ENCODE results near the gene STRADB.
"Not testable (repeated sequence)": the region's sequence is repeated elsewhere in the genome, so short reads cannot be mapped to it uniquely, and the experiment has no call there.

STRADB gene

GRCh38 chr2:201483342-201483741 lies 31.8 kb downstream of the STRADB start:
- no peak for DNase-seq (ENCODE audit: low read depth in 2 of 2)

GRCh38 chr2:201483758-201484157 lies 32.2 kb downstream of the STRADB start:
- DNase-seq (ENCODE audit: low read depth in 2 of 2); H3K4me3 ChIP-seq (replicated peaks in 1 of 2; ENCODE audit: low read depth in 2 of 2, low read length in 2 of 2): not testable (repeated sequence)

More at GRCh38 chr2:201483342-201483741, 31.8 kb downstream of the STRADB start:
- no peak overlapping the region for H3K4me3 ChIP-seq (replicated peaks in 1 of 2; ENCODE audit: low read depth in 2 of 2, low read length in 2 of 2)
- TF ChIP-seq, protein P1, sequence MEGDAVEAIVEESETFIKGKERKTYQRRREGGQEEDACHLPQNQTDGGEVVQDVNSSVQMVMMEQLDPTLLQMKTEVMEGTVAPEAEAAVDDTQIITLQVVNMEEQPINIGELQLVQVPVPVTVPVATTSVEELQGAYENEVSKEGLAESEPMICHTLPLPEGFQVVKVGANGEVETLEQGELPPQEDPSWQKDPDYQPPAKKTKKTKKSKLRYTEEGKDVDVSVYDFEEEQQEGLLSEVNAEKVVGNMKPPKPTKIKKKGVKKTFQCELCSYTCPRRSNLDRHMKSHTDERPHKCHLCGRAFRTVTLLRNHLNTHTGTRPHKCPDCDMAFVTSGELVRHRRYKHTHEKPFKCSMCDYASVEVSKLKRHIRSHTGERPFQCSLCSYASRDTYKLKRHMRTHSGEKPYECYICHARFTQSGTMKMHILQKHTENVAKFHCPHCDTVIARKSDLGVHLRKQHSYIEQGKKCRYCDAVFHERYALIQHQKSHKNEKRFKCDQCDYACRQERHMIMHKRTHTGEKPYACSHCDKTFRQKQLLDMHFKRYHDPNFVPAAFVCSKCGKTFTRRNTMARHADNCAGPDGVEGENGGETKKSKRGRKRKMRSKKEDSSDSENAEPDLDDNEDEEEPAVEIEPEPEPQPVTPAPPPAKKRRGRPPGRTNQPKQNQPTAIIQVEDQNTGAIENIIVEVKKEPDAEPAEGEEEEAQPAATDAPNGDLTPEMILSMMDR (IDR thresholded peaks at IDR 0.05; ENCODE audit: low read depth, low read length) = no peak

DNA sequence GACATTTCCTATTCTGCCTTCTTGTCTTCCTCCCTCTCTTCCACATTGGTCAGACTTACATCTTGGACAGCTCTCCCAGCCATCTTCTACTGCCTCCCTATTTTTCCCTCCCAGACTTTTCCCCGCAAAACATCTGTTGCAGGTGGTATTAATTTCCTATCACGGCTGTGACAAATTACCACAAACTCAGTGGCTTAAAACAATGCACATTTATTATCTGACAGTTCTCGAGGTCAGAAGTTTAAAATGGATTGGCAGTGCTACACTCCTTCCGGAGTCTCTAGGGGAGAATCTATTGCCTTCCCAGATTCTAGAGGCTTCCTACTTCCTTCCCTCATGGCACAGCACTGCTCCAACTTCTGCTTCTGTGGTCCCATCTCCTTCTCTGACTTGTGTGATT lies 33.3 kb downstream of the STRADB start:
- TF ChIP-seq, protein P1 (IDR thresholded peaks at IDR 0.05; ENCODE audit: low read depth, low read length) = no peak
- H3K4me3 ChIP-seq (replicated peaks in 1 of 2; ENCODE audit: low read depth in 2 of 2, low read length in 2 of 2) = no peak overlapping the region
- DNase-seq (ENCODE audit: low read depth in 2 of 2) = peak in 1 of 2 donors; percentile 5

DNA sequence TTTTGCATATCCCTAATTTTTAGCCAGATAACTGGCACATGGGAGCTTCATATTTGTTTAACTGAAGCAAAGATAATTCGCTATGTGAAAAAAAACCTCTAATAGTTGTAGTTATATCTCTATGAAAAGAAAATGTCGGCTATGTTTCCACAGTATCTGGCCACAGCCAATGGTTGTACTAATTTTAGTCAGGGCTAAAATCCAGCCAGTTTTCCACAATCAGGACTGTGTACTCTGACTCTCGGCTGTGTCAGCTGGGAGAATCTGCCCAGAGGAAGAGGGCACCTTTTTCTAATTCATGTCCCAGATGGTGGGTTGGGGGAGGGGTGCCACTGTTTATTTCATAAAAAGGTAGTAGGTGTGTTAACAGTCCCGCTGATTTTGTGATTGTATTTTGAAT lies 38.8 kb downstream of the STRADB start:
- TF ChIP-seq, protein P1 (IDR thresholded peaks at IDR 0.05; ENCODE audit: low read depth, low read length) = no peak
- DNase-seq (ENCODE audit: low read depth in 2 of 2) = no peak
- no peak overlapping the region for H3K4me3 ChIP-seq (replicated peaks in 1 of 2; ENCODE audit: low read depth in 2 of 2, low read length in 2 of 2)

- no peak for DNase-seq (ENCODE audit: low read depth in 2 of 2)
- TF ChIP-seq, protein P1 (IDR thresholded peaks at IDR 0.05; ENCODE audit: low read depth, low read length) = no peak
- H3K4me3 ChIP-seq (replicated peaks in 1 of 2; ENCODE audit: low read depth in 2 of 2, low read length in 2 of 2) = no peak overlapping the region
Measured at GRCh38 chr2:201496785-201497184, 45.2 kb downstream of the STRADB start.

DNA sequence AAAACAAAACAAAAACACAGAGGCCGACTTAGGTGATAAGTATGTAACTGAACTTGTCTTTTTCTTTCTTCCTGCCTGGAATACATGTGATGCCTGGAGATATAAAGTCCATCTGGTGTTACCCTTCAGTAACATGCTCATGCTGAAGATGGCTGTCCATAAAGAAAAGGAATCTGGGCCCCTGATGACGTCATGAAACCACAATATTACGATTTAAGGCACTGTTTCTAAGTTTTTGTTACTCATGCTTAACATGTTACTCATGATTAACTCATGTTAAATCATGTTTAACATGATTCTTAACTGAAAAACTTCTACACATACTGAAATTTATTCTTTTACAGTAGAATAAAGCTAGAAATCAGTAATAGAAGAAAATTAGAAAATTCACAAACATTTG lies 49.0 kb downstream of the STRADB start:
- no peak overlapping the region for H3K4me3 ChIP-seq (replicated peaks in 1 of 2; ENCODE audit: low read depth in 2 of 2, low read length in 2 of 2)
- peak in 1 of 2 donors; percentile 69 for DNase-seq (ENCODE audit: low read depth in 2 of 2)
- TF ChIP-seq, protein P1 (IDR thresholded peaks at IDR 0.05; ENCODE audit: low read depth, low read length) = no peak

GRCh38 chr2:201502713-201503112 lies 51.2 kb downstream of the STRADB start:
- H3K4me3 ChIP-seq (replicated peaks in 1 of 2; ENCODE audit: low read depth in 2 of 2, low read length in 2 of 2) = no peak overlapping the region
- TF ChIP-seq, protein P1 (IDR thresholded peaks at IDR 0.05; ENCODE audit: low read depth, low read length) = no peak
- DNase-seq (ENCODE audit: low read depth in 2 of 2) = no peak

All from cardiac fibroblast (primary cell).